Fibroblast of pulmonary artery (primary cell): Measurements from ENCODE around the gene LDB3.

Experiments used
- DNase-seq: peaks from one replicate; pipeline ENCODE4 v3.0.0-alpha.2; 2010; ENCODE audit warnings: low read depth
- H3K4me3 ChIP-seq: replicated peaks from 2 replicates; pipeline ENCODE4 v1.5.1; 2011; ENCODE audit warnings: low read depth, mild to moderate bottlenecking, control low read depth, low read length, moderate library complexity
- TF ChIP-seq, protein P1 (sequence below): IDR thresholded peaks from 2 replicates; pipeline ENCODE4 v1.5.1; 2011; ENCODE audit warnings: mild to moderate bottlenecking, control low read depth, low read length, inconsistent platforms; ENCODE audit errors: missing control alignments

The LDB3 gene

DNA sequence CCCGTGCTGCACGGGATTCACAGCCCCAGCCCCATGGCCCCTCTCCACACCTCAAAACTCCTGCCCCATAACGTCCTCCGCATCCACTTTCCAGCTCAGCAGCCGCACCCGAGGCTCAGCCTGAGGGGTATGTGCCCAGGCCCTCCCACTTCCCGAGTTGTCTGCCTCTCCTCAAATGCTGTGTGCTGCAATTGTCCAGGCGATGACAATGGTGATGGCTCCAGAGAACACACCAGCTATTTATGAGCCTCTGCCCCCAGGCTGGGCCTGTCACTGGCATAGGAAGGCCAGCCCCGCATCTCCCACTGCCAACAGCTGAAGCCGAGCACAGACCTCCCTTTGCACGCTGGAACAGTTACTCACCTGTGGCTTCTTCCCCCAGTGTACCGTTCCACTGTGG lies 2.4 kb upstream of the LDB3 start:
- TF ChIP-seq, protein P1, sequence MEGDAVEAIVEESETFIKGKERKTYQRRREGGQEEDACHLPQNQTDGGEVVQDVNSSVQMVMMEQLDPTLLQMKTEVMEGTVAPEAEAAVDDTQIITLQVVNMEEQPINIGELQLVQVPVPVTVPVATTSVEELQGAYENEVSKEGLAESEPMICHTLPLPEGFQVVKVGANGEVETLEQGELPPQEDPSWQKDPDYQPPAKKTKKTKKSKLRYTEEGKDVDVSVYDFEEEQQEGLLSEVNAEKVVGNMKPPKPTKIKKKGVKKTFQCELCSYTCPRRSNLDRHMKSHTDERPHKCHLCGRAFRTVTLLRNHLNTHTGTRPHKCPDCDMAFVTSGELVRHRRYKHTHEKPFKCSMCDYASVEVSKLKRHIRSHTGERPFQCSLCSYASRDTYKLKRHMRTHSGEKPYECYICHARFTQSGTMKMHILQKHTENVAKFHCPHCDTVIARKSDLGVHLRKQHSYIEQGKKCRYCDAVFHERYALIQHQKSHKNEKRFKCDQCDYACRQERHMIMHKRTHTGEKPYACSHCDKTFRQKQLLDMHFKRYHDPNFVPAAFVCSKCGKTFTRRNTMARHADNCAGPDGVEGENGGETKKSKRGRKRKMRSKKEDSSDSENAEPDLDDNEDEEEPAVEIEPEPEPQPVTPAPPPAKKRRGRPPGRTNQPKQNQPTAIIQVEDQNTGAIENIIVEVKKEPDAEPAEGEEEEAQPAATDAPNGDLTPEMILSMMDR, result no peak
- DNase-seq, result no peak
- no peak overlapping the region for H3K4me3 ChIP-seq

DNA sequence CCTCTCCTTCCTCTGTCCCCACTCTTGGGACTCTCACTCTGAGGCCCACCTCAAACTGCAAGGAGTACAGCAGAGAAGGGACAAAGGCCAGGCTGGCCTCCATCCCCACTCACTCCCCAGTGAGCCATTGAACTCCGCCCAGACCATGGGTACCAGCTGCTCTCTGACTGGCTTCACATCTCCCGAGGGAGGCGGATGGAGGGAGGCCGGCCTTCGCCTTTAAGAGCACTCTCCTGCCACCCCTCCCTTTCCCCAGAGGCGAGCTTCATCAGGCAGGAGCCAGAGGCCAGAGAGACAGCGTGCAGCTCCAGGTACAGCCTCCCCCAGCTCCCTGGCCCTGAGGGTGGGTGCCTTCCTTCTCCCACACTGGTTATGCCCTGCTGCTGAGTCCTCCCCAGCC lies 1.8 kb upstream of the LDB3 start:
- DNase-seq, result no peak
- H3K4me3 ChIP-seq, result no peak overlapping the region
- TF ChIP-seq, protein P1, result no peak

DNA sequence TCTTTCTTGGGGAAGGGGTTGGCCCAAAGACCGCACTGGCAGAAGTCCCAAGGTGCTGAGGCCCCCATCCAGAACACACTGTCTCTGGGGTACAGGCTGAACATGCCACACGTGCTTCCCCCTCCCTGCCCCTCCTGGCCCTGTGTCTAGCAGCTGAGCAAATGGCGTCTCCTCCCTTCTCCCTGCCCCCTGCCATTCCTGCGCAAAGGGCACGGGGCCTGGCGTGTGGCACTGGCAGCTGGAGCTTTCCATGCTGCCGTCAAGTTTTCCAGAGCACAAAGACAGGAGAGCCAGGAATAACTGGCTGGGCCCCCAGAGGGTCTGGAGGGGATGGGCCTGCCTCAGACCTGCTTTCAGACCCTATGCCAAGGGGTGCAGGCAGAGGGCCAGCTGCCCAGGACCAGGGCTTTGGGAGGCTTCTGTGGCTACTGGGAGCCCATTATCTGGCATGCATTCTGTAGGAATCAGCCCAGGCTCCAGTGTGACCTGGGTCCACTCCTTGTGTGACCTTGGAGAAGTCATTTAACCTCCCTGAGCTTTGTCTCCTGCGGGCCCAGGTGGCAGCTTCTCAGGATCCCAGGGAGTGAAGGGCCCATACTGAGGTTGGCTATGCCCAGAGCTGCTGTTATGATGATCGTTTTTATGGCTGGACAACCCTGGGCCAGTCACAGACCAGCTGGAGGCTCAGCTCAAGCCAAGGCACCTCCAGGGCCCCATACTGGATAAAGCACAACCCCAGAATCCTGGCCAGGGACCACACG lies 710 bp upstream of the LDB3 start:
- TF ChIP-seq, protein P1, result no peak
- no peak for DNase-seq
- H3K4me3 ChIP-seq, result no peak overlapping the region

DNA sequence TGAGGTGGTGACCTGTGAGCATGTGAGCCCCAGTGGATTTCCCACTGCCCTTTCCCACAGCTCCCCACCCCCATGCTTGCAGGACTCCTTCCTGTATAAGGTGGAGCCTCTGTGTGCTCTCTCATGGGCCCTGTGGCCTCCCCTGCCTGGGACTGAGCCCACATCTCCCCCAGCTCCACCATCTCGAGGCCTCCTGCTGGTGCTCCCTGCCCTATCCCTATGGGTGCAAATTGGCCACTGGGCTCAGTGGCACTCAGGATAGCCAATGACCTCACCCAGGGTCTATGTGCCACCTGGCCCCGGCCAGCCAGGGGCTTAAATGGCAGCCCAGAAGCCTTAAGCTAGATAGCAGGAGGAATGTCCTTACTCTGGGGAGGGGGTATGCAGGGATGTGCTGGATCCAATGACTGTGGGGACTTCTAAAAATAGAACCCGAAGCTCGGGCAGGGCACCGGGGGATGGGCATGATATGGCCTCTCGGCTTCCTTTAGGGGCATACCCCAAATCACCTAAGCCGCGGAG lies 2.0 kb downstream of the LDB3 start:
- TF ChIP-seq, protein P1, result no peak

DNA sequence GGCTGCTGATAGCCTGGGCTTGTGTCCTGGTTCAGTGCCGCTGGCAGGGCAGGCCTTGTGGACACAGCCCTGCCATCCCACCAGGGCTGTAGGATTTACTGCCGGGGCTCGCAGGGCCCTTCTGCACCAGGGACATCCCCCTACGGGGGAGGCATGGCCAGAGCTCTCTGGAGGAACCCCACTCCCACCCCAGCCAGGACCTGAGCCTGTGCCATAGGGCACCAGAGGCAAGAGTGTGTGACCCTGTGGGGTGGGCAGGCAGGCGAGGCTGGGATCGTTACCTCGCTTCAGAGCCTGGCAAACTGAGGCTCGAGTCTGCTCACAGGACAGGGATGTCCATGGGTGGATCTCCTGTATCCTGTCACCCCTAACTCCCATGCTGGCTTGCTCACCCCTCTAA lies 2.6 kb downstream of the LDB3 start:
- DNase-seq, result no peak
- TF ChIP-seq, protein P1, result no peak
- H3K4me3 ChIP-seq, result no peak overlapping the region

More for the DNA sequence above, 2.0 kb downstream of the LDB3 start:
- DNase-seq, result no peak
- H3K4me3 ChIP-seq, result no peak overlapping the region

DNA sequence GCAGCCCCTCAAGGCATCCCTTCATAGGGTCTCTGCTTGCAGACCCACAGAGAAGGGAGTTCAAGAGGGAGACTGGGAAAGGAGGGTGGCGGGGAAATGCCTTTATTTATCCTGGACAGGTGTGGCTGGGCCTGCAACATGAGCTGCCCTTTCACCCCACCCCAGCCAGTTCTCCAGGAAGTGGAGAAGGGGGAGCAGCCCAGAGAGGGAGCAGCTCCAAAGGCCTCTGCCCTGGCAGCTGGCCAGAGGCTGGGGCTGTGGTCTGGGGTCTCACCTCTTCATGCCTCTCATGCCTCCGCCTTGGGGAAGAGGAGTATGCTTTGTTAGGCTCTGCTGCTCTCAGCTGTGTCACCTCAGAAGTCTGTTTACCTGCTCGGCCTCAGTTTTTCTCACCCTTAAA lies 3.1 kb downstream of the LDB3 start:
- H3K4me3 ChIP-seq, result no peak overlapping the region
- DNase-seq, result no peak
- TF ChIP-seq, protein P1, result no peak
